Measurements from ENCODE around the gene NAXE.
"Not testable (repeated sequence)": the region's sequence is repeated elsewhere in the genome, so short reads cannot be mapped to it uniquely, and the experiment has no call there.

The NAXE gene

DNA sequence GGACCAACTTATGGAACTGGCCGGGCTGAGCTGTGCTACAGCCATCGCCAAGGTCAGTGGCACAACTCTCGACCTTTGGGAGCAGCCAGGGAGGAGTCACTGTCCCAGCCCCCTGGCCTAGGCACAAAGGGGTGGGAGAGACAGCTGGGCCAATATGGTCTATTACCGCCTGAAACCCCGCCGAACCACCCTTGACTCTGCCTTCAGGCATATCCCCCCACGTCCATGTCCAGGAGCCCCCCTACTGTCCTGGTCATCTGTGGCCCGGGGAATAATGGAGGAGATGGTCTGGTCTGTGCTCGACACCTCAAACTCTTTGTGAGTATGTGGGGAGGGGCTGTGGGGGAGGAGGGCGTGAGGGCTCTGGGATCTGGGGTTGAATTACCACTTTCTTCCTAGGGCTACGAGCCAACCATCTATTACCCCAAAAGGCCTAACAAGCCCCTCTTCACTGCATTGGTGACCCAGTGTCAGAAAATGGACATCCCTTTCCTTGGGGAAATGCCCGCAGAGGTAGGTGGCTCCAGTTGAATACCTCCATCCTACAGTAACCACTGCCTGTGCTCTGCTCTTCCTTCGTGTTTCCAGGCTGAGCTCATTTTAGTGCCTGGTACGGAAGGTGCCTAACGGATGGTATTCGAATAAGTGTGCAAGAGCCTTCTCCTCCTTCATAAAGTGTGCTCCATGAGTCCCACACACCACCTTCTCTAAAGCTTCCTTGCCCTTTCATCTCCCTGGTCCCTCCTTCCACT, 758 bp downstream of the NAXE start:
- H3K4me3 ChIP-seq (ENCODE audit: low read depth, low read length) = peak overlapping the region; percentile 80

DNA sequence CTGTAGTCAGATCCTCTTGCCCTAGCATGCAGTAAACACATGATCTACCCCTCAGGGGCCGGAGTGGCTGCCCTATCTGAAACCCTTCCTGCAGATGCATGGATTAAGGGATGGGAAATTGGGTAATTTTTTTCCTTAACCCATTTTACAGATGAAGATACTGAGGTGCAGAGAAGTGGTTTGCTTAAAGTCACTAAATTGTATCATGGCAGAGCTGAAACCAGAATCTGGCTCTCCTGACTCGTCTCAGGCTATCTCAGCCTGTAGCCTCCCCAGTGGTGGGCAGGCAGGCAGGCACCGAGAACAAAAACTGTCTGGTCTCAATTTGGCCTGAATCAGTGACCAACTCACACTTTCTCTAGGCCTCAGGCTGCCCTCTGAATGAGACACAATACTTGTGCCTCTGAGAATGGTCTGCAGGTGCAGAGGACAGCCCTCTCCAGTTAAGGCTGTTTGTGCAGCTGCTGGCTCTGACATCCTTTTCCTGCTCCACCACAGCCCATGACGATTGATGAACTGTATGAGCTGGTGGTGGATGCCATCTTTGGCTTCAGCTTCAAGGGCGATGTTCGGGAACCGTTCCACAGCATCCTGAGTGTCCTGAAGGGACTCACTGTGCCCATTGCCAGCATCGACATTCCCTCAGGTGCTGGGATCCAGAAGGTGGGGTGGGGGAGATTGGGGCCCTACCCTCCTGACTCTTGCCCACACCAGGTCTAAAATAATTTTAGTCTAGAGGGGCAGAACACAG, 1.5 kb downstream of the NAXE start:
- no peak overlapping the region for H3K4me3 ChIP-seq (ENCODE audit: low read depth, low read length)

DNA sequence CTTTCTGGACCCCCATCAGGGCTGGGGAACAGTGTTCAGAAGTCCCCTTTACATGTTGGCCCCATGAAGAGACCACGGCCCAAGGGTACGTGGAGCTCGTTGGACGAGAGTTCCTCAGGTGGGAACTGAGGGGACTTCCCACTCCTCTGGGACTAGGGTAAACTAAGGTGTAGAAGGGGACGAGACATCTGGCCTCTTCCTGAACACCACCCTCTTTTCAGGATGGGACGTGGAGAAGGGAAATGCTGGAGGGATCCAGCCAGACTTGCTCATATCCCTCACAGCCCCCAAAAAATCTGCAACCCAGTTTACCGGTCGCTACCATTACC, 2.0 kb downstream of the NAXE start:
- no peak overlapping the region for H3K4me3 ChIP-seq (ENCODE audit: low read depth, low read length)

DNA sequence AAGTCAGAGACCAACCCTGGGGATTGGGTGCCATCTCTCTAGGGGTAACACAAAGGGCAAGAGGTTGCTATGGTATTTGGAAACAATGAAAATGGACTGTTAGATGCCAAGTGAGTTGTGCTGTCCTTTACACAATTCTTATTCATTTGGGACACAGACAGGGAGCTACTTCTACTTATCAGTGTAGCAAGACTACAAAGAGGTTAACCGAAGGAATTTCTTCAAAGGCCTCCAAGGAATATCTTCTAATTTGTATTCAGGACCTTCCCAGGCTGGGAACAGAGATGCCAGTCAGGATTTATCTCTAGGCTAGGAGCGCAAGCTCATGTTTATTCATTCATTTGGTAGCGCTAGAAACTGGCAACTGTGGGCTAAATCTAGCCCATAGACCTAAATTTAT, 2.6 kb downstream of the NAXE start:
- no peak overlapping the region for H3K4me3 ChIP-seq (ENCODE audit: low read depth, low read length)

DNA sequence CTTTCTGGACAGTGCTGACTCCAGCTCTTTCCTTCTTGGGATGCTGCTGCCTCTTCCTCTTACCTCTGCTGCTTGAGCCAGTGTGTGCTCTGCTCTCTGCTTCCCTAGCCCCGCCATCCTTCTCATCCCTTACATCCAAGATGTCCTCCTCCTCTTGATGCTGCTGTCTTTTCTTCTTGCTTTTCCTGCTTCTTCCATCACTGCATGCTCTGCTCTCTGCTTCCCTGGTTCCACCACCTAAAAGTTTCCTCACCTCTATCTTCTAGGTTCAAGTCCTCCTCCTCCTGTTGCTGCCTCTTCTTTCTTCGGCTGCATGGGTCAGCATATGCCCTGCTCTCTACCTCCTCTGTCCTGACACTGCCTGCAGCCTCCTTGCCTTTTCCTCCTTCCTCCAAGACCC, 3.4 kb downstream of the NAXE start:
- no peak overlapping the region for H3K4me3 ChIP-seq (ENCODE audit: low read depth, low read length)

DNA sequence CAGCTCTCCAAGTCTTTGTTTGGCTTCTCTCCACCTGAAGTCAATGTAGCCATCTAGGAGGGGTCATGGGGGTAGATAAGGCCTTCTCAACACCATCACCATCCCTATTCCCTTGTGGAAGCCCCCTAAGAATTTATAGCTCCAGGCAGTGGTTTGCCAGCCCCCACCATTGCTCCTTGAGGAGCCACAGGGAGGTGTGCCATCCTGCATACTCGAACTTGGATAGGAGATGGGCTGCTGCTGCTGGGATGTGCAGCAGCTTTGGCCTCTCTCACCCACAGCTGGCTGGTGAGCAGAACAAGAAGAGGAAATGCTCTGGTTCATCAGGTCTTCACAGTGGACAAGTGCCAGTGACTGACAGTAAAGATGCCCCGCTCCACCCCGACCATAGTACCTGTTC, 4.8 kb downstream of the NAXE start:
- no peak overlapping the region for H3K4me3 ChIP-seq (ENCODE audit: low read depth, low read length)

DNA sequence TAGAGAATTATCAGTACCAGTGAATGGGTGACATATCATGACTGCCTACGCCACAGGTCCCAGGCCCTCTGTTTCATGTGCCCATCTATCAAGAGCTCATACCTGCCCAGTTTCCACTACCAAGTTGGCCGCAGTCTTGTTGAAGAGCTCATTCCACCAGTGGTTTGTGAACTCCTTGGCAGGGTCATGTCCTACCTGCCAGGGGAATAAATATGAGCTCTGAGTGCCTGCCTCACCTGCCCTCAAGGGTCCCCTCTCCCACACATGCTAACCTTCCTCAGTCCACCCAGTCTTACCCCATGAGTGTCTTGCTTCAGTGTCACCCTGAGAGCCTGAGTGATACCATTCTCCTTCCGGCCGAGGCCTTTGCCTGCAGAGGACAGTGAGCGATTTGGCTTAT, 6.5 kb downstream of the NAXE start:
- no peak overlapping the region for H3K4me3 ChIP-seq (ENCODE audit: low read depth, low read length)

DNA sequence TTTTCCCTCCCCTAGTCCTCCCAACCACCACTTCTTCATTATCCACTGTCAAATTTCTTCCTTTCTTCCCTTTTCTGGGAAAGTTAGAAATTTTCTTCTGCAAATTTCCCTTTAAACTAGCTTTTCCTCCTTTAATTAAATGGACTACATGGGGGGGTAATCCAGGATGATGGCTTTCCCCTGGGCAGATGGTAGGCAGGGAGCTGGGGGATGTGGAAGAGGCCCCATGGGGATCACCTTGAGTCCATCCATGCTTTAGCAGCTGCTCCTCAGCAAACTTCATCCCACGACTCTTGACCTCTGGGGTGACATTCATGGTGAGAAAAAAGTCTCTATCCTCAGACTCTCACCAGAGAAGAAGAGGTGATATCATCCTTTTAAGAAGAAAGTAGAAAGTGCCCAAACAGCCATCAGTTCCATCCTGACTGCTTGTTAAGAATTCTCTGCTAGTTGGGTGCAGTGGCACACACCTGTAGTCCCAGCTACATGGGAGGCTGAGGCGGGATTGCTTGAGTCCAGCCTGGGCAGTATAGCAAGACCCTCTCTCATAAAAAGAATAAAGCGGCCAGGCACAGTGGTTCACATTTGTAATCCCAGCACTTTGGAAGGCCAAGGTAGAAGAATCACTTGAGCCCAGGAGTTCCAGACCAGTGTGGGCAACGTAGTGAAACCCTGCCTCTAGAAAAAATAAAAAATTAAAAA, 7.3 kb downstream of the NAXE start:
- no peak overlapping the region for H3K4me3 ChIP-seq (ENCODE audit: low read depth, low read length)

DNA sequence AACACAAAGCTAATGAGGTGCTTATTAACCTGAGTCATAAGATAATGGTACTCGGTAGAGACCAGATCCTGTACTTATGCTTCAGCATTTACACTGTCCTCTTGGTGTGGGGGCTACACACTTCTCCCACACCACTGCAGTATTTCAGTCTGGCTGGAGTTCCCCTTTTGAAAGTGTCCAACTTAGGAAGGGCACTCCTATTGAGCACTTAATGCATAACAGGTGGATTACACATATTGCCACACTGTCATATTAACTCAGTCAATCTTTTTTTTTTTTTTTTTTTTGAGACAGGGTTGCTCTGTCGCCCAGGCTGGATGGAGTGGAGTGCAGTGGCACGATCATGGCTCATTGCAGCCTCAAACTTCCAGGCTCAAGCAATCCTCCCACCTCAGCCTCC, 8.2 kb downstream of the NAXE start:
- H3K4me3 ChIP-seq (ENCODE audit: low read depth, low read length) = no peak overlapping the region

DNA sequence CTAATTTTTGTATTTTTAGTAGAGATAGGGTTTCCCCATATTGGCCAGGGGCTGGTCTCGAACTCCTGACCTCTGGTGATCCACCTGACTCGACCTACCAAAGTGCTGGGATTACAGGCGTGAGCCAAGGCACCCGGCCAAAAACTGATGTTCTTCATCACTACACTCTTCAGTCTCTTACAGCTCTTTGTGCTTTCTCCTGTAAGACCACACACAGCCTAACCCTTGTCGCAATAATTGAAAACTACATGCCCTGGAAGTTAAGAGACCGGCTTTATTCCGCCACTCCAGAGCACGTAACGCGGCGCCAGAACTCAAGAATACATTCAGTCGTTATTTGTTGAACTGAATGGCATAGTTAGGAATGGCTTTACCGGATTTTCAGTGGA, 9.2 kb downstream of the NAXE start:
- peak overlapping the region; percentile 90 for H3K4me3 ChIP-seq (ENCODE audit: low read depth, low read length)

DNA sequence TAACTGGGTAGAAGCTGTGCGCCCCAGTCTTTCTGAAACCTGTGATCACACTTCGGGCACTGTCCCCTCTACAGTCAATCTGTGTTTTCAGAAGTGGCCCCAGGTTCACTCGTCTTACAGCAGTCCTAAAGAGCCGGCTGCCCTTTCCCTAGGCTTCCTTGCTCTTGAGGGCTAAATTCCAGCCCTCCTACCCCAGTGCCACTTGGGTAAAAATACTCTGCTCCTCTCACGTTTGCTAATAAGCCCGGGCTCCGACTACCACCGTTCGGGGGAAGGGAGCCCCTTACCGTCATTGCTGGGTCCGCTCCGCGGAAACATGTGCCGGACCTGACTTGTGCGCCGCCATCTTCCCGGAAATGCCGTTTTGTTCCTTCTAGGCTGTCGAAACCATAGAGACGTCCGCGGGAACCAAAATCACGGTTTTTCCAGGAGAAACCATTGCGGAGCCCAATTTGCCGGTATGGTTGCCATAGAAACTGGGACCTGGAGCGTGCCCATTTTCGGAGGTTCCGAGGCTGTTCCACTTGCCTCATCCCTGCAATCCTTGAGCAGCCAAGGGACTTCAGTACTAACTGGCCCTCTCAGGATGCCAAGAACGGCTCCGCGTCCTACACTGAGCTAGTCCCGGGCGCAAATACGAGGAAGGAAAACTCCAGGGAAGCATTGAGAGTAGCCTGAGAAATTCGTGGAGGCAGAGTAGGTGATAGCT, 9.7 kb downstream of the NAXE start, which contains the start of gene GPATCH4:
TSS of gene GPATCH4 (minus strand) at position 358 of the 709 bp plus-strand sequence.
- H3K4me3 ChIP-seq (ENCODE audit: low read depth, low read length) = peak within 1 kb of the TSS; percentile 90

DNA sequence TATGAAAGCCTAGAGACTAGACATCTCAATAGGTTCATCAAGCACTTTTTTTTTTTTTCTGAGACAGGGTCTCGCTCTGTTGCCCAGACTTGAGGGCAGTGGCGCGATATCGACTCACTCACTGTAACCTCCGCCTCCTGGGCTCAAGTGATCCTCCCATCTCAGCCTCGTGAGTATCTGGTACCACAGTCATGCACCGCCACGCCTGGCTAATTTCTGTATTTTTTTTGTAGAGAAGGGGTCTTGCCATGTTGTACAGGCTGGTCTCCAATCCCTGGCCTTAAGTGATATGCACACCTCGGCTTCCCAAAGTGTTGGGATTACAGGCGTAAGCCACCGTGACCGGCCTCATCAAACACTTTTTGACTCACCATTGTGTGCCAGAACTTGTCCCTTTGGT, 10.3 kb downstream of the NAXE start:
- peak overlapping the region; percentile 90 for H3K4me3 ChIP-seq (ENCODE audit: low read depth, low read length)

DNA sequence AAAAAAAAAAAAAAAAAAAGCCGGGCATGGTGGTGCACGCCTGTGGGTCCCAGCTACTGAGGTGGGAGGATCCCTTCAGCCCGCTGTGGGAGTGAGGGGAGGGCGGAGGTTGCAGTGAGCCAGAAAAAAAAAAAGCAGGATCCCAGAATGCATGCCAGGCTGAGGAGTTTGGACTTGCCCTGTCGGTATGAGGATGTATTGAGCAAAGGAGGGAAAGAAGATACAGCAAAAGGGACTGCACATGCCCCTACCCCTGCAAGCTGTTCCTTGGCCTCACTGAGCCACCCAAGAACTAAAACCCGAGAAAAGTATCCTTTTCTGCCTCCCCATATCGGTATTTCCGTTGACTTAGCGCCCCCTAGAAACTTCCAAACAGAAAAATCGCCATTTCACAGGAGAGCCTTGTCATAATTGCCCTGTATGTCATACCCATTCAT, 11.0 kb downstream of the NAXE start:
- no peak overlapping the region for H3K4me3 ChIP-seq (ENCODE audit: low read depth, low read length)

DNA sequence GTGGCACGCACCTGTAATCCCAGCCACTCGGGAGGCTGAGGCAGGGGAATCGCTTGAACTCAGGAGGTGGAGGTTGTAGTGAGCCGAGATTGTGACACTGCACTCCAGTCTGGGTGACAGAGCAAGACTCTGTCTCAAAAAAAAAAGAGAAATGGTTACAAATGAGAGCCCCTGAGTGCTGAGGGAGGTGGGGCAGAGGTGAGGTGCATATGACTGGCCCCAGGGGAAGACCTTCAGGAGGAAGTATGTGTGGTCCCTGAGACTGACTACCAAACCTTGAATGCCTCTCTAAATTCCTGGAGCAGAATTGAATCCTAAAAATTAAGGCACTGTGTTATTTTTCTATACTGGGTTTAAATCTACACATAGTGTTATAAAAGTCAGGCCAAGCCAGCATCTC, 15.8 kb downstream of the NAXE start:
- not testable (repeated sequence) for H3K4me3 ChIP-seq (ENCODE audit: low read depth, low read length)

DNA sequence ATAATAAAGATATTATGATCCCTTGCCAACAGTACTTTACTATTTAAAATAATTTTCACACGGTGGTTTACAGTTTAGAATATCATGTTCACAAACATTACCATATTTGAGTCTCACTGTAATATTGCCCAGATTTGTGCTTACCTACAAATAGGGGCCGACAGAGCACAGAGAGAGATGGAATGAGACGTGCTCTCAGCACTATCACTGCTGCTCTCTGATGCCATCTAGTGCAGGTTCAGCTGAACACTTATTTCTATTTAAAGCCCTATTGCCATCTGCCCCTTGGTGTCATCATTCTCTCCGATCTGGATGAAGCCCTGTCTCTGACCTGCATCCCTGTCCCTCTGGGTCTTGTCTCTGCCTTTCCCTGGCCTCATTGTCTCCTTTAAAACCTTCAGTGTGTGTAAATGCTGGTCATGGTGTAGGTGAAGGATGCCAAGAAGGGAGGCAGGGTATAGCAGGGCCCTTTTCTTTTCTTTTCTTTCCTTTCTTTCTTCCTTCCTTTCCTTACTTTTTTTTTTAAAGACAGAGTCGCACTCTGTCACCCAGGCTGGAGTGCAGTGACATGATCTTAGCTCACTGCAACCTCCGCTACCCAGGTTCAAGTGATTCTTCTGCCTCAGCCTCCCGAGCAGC, 16.6 kb downstream of the NAXE start:
- H3K4me3 ChIP-seq (ENCODE audit: low read depth, low read length) = no peak overlapping the region

DNA sequence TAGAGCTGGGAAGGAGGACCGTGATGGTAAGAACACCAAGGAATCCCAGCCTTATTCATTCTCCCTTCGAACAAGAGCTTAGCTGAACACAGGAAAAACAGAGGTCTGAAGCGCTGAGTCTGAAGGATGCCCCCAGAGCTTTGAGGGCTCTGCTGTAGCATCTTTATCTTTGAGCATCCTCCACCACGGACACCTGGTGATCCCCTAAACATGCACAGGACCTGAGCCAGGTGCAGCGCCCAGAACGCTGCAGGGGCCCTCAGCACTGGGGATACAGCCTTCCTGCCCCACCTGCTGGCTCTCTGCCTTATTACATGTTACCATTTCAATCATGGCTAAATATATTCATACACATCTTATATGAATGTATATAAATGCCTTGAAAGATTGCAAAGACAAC, 17.4 kb downstream of the NAXE start:
- H3K4me3 ChIP-seq (ENCODE audit: low read depth, low read length) = no peak overlapping the region

DNA sequence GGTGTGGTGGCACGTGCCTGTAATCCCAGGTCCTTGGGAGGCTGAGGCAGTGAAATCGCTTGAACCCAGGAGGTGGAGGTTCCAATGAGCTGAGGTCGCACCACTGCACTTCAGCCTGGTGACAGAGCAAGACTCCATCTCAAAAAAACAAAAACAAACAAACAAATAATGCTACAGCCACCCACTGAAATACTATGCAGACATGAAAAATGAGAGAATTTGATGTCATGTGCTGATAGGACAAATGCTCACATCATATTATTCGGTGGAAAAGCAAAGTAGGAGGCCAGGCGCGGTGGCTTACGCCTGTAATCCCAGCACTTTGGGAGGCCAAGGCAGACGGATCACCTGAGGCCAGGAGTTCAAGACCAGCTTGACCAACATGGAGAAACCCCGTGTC, 18.5 kb downstream of the NAXE start:
- not testable (repeated sequence) for H3K4me3 ChIP-seq (ENCODE audit: low read depth, low read length)

DNA sequence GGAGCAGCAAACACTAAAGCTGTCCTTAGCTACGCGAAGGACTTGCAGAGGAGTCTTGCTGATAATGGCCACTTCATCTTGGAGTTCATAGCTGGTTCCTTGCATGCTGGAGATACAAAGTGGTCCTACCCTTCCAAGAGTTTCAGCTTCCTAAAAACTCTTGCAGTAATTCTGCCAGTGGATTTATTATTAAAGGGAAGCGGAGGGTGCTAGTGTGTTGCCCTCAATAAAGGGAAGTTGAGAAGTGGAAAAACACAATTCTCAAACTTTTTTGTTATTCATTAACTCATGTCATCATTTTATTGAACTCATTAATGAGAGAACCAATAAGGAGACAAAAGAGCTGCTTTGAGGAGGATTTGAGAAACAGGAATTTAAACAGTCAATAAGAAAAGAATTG, 21.1 kb downstream of the NAXE start:
- H3K4me3 ChIP-seq (ENCODE audit: low read depth, low read length) = no peak overlapping the region

DNA sequence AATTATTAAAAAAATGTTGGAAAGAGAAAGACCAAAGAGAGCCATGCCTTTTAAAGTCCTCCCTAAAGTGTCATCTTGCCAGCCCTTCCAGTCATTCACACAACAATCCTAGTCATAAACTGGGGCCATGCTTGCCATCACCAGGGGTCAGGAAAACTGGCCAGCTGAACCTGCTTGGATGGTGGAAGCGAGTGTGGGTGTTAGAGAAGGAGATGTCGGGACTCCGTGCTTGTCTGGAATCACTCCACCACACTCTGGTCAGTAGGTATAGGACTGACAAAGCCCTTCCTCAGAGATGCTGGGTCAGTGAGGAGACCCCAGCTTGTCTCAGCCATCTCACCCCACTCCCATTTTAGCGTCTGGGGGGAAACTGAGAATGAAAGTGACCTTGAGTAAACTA, 24.4 kb downstream of the NAXE start:
- no peak overlapping the region for H3K4me3 ChIP-seq (ENCODE audit: low read depth, low read length)

DNA sequence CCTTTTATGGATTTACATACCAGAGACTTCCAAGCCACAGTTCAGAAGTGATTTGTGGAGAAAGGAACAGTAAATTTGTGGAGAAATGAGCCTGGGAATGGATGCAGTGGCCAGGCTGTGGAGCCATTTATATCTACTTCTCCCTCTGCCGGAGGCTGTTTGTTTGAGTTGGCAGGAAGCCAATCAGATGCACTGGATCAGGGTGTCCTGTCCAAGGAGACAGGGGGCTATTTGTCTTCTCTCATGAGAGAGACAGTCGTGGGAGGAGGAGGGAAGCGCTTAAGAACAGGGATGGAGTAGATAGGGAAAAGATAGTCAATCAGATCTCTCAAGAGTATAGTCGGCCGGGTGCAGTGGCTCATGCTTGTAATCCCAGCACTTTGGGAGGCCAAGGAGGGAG, 24.9 kb downstream of the NAXE start:
- H3K4me3 ChIP-seq (ENCODE audit: low read depth, low read length) = no peak overlapping the region
